GM20431 (cell line): ENCODE measurements around the gene PTCD3.

Source experiments
- in situ Hi-C: fragments of 300-500 bp; cut with MseI, MboI; formaldehyde crosslinking; loops from one replicate; pipeline ENCODE4 v1.15.0; 2020; ENCODE audit warnings: low sequenced_read_pairs; ENCODE audit not compliant: unreplicated experiment

The PTCD3 gene

DNA sequence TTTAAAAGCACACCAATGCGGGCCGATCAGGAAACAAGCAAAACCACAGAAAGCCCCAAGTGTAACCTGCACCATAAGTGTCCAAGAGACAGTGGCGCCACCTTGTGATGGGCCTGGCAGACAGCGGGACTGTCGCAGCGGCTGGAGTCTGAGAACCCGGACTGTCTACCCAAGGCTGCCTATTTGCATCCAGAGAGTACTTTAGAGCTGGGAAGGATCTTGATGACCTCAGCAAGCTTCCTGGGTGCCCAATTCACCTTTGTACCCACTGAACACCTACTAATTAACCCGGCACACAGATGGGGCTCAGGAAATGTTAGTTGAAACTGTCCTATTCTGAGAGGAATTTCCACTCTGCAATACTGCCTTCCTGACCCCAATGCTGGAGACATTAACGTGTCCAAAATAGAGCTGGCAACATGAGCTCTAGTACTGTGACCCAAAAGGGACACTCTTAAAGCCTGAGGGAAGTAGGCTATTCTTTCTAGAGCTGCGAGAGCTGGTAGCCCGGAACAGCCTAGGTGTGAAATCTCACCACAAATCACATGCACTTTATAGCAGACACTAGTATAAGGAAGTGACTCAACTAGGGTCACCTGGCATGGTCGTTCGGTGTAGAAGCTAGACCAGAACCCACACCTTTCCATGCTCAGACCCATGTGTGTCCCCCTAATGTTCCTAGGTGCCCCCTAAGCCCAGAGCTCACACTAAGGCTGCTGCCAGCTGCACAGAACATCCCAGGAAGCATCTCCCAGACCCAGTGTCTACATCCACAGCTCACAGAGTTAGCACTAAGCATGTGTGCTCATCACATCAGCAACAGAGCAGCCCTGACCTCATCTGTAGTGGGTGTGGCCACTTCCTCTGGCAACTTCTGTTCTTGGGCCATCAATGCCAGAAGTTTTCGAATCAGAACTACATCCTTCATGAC is 25.8 kb upstream of the PTCD3 start:
- in situ Hi-C loops = loop anchor here (10.0 kb wide), 1 partner anchor 255 kb away; no protein-coding TSS in a partner anchor

DNA sequence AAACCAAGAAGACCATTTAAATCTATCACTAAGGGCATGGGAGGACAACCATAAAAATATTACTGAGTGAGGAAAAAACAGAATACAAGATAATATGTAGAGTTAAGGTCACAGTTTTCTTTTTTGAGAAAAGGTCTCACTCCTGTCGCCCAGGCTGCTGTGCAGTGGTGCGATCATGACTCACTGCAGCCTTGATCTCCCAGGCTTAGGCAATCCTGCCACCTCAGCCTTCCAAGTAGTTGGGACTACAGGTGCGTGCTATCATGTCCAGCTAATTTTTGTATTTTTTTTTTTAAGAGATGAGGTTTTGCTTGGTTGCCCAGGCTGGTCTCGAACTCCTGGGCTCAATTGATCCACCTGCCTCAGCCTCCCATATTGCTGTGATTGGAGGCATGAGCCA is 24.3 kb upstream of the PTCD3 start:
- in situ Hi-C loops = no loop called here

DNA sequence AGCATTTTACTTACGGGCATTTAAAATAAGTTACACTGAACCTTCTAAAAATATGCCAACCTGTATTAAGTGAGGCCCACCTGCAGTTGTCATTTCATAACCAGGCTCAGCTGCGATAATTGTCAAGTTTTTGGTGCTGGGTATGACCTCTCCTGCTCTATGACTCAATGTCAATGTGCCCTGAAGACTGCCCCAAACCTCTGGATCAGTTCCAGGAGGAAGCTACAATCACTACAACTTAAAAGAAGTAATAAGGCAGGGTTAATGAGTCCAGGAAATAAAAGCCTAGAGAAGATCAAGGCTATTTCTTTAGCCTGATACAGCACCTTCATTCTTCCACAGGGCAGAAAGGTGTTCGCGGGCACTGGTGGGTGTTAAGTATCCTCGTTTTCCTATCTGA is 23.3 kb upstream of the PTCD3 start:
- in situ Hi-C loops = no loop called here

DNA sequence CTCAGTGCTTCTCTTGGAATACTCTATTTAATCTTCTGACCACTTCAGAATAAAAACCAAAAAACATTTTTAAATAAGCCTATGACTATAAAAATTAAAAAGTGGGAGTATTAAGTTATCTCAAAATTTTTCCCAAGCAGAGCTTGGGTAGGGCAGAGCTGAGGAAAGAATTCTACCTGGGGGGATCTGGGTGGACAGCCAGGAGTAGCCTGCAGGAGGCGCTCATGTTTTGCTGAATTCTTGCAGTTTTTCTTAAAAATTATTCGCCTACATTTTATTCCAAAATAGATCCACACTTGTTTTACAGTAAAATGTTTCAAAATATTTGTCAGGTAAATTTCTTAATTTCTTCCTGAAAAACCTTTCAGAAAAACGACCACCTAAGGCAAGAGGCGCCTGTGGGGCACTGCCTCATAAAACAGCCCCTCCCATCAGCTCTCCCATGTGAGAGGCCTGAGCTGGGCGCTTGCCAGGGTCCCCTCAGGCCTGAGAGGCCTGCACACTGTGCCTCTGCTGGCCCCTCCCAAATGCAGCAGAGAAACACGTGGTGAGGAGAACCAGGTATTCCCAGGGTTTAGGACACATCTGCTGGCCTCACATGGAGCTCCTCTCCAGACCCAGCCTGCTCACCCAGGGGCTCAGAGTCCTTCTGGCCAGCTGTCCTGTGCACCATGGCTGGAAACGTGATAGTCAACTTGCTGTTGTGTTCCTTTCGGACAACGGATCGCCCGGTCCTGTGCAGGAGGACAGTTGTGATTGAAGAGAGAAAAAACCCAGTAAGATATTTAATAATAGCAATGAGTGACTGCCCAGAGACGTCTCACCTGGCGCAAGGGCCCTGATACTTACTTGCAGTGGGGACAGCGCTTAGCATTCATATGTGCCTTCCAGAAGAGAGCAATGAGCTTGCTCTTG is 17.8 kb upstream of the PTCD3 start:
- in situ Hi-C loops = no loop called here

DNA sequence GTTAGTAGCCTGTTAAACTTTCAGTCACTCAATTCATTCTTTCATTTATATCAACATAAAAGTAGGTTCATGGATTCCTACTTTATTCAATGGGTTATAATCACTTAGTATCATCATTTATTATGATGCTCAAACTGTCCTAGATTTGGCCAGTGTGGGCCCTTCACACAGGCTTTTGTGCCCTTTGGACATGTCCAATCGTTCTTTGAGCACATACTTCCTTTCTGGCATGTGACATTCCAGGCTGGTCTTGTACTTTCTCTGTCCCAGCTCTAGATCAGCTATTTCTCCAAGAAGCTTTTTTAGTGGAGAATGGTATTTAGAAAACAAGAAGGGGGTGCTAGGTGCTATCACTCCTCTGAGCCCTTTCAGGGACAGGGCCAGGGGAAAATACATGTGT is 11.8 kb upstream of the PTCD3 start:
- in situ Hi-C loops = no loop called here

DNA sequence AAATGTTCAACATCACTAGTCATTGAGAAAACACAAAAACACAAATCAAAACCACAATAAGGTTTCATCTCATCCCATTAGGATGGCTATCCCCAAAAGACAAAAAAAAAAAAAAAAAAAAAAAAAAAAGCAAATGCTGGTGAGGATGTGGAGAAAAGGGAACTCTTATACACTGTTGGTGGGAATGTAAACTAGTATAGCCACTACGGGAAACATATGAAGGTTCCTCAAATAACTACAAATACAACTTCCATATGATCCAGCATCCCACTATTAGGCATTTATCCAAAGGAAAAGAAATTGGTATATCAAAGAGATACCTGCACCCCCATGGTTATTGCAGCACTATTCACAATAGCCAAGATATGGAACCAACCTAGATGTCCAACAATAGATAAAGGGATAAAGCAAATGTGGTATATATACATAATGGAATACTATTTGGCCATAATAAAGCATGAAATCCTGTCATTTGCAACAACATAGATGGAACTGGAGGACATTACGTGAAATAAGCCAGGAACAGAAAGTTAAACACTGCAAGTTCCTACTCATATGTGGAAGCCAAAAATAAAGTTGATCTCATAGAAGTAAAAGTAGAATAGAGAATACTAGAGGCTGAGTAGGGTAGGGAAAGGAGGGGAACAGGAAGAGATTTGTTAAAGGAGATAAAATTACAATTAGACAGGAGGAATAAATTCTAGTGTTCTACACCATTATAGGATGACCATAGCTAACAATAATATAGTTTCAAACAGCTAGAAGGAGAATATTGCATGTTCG is 8.7 kb upstream of the PTCD3 start:
- in situ Hi-C loops = no loop called here

DNA sequence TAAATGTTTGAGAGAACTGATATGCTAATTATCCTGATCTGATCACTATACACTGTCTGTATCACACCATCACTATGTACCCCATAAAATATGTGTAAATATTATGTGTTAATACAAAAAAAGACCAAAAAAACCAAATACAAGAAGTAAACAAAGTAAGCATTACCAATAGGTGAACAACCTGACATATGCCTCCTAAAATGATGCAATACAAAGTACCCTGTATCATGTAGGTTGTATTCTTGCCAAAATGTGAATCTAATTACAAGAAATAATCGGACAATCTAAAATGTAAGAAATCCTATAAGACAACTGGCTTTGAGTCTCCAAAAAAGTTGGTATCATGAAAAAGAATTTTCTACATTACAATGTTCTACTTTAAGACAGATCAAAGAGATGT is 8.1 kb upstream of the PTCD3 start:
- in situ Hi-C loops = no loop called here

DNA sequence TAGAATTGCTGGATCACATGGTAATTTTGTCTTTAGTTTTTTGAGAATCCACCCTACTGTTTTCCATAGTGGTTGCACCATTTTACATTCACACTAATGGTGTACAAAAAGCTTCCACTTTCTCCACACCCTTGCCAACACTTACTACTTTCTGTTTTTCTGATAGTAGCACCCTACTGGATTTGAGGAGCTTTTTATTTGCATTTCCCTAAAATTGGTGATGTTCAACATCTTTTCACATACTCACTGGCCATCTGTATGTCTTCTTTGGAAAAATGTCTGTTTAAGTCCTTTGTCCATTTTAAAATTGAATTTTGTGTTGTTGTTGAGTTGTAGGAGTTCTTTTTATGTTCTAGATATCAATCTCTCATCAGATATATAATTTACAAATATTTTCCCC is 3.9 kb upstream of the PTCD3 start:
- in situ Hi-C loops = no loop called here

DNA sequence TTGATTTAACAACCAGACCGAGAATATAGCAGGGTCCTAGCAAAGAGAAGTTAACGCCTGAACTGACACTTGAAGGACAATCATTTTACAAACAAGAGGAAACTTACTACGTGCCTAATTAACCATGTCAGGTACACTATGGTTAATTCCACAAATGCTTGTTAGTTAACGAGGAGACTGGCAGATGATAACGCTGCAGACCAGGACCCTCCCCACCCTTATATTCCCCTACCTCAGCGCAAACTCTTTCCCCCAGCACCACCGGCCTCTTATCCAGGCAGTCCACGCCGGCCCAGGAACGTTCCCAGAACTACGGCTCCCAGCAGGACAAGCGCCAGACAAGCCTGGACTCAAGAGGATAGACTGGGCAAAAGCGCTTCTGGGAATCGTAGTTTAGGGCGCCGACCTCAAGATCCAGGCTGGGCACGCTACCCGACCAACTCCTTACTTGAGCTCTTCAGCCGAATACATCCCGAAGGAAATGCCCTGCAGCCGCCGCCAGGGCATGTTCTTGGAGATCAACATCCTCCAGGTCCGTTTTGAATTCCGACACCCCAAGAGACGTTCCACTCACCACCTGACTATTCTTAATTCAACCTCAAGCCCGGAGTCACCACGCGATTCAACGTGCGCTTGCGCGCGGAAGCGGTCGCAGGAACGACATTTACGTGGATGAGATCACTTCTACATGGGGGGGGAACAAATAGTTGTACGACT is 625 bp upstream of the PTCD3 start, which contains the start of gene POLR1A:
Gene POLR1A (minus strand): TSS at position 635 of the 717 bp plus-strand sequence. CDS start 110 bp downstream, at position 525.
- in situ Hi-C loops = no loop called here

DNA sequence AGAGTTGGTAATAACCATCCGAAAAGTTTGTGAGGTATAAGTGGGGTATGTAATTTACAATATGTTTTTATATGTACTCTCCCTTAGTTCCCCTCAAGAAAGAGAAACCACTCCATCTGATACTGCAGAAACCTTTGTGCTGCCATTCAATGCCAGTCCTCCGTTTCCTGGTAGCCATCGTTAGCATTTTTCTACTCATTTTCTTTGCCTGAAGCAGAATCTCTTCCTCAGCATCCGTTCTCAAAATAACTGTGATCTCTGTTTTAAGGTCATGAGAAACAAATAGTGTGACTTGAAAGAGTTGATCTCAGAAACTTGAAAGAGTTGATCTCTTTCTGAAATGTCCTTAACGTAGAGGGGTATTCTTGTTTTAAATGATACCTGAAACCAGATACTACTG is 996 bp downstream of the PTCD3 start:
- in situ Hi-C loops = no loop called here

DNA sequence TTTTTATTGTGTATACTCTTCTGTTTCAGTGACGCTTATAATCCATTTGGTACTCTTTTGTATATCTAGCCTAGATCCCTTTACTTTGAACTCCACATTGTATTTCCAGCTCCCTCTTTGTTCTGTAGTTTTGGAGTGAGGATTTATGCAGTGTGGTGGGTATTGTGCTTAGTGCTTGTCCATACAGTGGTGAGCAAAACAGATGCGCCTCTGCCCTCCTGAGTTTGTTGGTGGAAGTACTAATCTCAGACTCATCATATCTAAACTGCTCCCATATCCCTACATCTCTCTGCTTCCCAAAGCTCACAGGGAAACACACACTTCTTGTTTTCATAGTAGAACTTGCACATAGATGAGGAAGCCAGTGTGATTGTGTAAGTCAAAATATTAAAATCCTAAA is 12.1 kb downstream of the PTCD3 start:
- in situ Hi-C loops = no loop called here

DNA sequence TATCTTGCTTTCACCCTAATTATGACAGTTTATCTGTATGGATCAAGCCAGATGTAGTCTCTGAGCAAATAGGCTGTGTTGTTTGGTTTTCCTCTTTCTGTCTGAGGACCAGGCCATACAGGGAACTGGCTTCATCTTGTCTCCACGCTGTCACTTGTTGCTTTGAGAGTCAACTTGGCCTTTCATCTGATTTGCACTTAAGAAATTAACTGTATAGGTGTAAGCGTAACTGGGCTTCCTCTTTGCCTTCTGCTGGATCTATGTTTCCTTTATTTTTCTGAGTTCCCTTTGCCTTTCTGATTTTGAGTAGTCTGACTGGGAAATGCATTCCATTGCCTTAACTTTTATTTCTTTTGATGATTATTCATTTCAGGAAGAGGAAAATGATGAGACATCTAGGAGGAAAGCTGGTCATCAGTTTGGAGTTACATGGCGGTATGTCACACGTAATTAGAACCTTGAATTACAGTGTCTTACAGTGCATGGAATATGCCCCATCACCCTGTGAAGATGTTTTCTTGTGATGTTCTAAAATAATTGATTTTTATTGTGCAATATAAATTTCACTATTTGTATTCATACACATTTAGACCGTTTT is 17.4 kb downstream of the PTCD3 start:
- in situ Hi-C loops = no loop called here

DNA sequence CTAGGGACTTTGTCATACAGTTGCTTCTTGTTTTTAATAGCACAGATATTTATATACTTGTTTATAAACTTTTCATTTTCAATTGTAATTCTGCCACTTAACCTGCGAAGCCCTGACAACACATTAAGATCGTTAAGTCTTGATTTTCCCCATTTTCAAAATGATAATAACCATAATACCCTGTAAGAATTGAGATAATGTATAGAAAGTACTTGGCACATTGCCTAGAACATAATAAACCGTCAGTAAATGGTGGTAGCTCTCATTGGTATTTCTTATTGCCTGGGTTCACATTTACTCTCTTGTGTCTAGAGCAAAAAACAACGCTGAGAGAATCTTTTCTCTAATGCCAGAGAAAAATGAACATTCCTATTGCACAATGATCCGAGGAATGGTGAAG is 18.6 kb downstream of the PTCD3 start:
- in situ Hi-C loops = no loop called here

DNA sequence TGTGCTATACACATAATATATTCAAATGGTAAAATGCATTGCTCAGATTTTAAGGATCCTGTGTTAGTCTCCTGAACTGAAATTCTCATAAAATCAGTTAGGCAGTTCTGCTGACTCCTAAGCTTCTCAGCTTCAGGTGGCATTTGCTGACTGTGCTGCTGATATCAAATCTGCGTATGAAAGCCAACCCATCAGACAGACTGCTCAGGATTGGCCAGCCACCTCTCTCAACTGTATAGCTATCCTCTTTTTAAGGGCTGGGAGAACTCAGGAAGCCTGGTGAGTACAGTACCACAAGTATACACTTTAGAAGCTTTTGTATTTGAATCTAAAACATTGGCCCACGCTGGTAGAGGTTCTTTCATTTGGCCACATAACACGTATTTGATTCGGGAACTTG is 28.7 kb downstream of the PTCD3 start:
- in situ Hi-C loops = no loop called here

DNA sequence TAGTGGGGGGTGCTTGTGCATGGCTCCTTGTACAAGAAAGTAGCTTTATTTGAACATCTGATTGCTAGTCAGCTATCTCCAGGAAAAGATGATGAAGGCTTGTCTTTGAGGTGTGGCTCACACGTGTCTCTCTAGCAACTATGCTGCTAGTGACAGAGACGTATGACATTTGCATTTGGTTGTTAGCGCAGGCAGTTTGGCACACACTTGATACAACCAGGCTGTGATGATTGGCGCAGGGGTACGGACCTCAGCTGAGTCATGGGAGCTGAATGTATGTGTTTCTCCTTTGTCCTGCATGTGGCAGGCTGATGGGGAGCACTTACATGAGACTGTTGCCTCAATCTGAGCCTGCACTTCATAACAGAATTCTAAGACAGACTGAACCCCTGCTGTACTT is 29.6 kb downstream of the PTCD3 start:
- in situ Hi-C loops = no loop called here

DNA sequence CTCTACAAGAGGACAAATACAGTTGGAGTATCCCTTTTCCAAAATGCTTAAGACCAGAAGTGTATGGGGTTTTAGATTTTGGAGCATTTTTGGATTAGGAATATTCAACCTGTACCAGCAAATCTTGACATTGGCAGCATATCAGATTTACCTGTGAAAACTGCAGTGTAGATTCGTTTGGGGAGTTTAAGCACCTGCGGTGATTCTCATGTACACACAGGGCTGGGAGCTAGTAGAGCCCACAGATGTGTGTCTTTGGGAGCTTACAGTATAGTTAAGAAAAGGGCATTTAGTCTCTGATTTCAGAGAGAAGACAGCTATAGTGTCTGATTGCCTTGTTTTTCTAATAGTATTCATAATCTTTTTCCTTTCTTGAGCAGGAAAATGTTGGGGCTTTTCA is 30.1 kb downstream of the PTCD3 start:
- in situ Hi-C loops = no loop called here

DNA sequence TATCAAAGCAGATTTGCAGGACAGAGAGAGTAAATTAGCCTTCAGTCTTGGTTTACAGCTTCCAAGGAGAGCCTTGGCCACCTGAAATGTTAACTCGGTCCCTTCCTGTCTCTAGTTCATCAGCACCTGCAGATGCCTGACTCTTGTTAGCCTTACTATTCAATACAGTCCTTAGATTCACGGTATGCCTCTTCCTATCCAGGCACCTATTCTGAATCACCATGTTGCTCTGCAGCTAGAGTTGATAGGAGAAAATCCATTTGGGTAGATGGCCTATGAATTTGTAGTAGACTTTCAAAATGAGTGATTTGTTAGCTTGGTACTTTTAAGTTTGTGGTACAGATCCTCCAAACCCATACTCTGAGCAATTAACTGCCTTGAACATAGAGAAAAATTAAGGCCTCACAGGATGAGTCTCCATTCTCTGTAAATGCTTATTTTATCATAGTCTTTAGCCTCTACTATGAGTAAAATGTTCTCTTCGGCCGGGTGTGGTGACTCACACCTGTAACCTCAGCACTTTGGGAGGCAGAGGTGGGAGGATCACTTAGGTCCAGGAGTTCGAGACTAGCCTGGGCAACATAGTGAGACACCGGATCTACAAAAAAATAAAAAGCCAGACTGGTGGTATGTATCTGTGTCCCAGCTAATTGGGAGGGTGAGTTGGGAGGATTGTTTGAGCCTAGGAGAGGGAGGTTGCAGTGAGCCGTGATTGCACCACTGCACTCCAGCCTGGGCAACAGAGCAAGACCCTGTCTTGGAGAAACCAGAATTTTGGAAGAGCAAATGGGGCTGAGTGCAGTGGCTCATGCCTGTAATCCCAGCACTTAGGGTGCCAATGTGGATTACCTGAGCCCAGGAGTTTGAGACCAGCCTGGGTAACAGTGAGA is 32.9 kb downstream of the PTCD3 start:
- in situ Hi-C loops = no loop called here

DNA sequence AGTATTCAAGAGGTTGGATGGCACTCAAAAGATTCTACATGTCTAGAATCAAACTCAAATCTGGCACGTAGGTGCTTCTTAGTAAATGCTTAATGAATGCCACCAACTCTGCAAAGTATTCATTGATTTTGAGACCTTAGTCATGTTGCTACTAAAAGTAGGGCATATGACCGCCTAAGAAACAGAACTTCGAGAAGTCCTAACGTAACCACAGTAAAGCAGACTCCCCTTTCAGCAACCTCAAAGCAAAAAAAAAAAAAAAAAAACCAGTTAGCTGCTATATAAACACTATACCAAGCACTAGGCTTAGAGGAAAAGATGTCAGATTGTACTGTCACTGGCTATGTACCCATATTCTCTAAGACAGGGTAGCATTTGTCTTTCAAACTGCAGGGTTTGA is 33.9 kb downstream of the PTCD3 start:
- in situ Hi-C loops = no loop called here
